ENCODE results near the gene RIMS4.
"Not testable (repeated sequence)": the region's sequence is repeated elsewhere in the genome, so short reads cannot be mapped to it uniquely, and the experiment has no call there.

RIMS4 gene

GRCh38 chr20:44829688-44830087, 19.3 kb upstream of the RIMS4 start:
- no peak for DNase-seq

GRCh38 chr20:44828640-44829039, 18.3 kb upstream of the RIMS4 start:
- DNase-seq: no peak

GRCh38 chr20:44827401-44827800, 17.1 kb upstream of the RIMS4 start:
- no peak for DNase-seq

GRCh38 chr20:44821576-44821975, 11.2 kb upstream of the RIMS4 start:
- DNase-seq: not testable (repeated sequence)

- DNase-seq: no peak
Observed at GRCh38 chr20:44819936-44820335, 9.6 kb upstream of the RIMS4 start.

GRCh38 chr20:44817143-44817910, 7.0 kb upstream of the RIMS4 start:
- no peak for DNase-seq

GRCh38 chr20:44814937-44815336, 4.6 kb upstream of the RIMS4 start:
- no peak for DNase-seq

GRCh38 chr20:44811150-44811685, 872 bp upstream of the RIMS4 start:
- no peak for DNase-seq

GRCh38 chr20:44810061-44810390, 320 bp downstream of the RIMS4 start:
- no peak for DNase-seq

GRCh38 chr20:44809380-44810060, 826 bp downstream of the RIMS4 start:
- no peak for DNase-seq

- no peak for DNase-seq
Observed at GRCh38 chr20:44807684-44808056, 2.7 kb downstream of the RIMS4 start.

- no peak for DNase-seq
Observed at GRCh38 chr20:44807051-44807683, 3.2 kb downstream of the RIMS4 start.

GRCh38 chr20:44805979-44806620, 4.2 kb downstream of the RIMS4 start:
- no peak for DNase-seq

- DNase-seq: no peak
Observed at GRCh38 chr20:44805335-44805978, 4.9 kb downstream of the RIMS4 start.

- DNase-seq: no peak
Observed at GRCh38 chr20:44803383-44803941, 6.9 kb downstream of the RIMS4 start.

- DNase-seq: no peak
Observed at GRCh38 chr20:44802702-44803101, 7.6 kb downstream of the RIMS4 start.

- DNase-seq: no peak
Observed at GRCh38 chr20:44800391-44801046, 9.8 kb downstream of the RIMS4 start.

- DNase-seq: no peak
Observed at GRCh38 chr20:44799691-44800090, 10.7 kb downstream of the RIMS4 start.

- no peak for DNase-seq
Observed at GRCh38 chr20:44796758-44797457, 13.4 kb downstream of the RIMS4 start.

GRCh38 chr20:44796311-44796710, 14.0 kb downstream of the RIMS4 start:
- DNase-seq: no peak

- no peak for DNase-seq
Observed at GRCh38 chr20:44795836-44796235, 14.5 kb downstream of the RIMS4 start.

Data from activated CD4-positive, alpha-beta T cell treated with anti-CD3 and anti-CD28 coated beads for 1 hour (primary cell).